GM19043 (cell line): Measurements from ENCODE around the gene TMEM238L.

Experiments used
- ATAC-seq: cut with Tn5 transposase; IDR thresholded peaks from one replicate; pipeline ENCODE4 v1.9.1; 2021; ENCODE audit warnings: low read depth; ENCODE audit not compliant: unreplicated experiment

TMEM238L gene

GRCh38 chr17:10752696-10753095 lies 51.2 kb downstream of the TMEM238L start:
- no peak for ATAC-seq

- ATAC-seq = no peak
Observed at GRCh38 chr17:10751563-10751962, 52.3 kb downstream of the TMEM238L start.

GRCh38 chr17:10750210-10750609 lies 53.7 kb downstream of the TMEM238L start:
- ATAC-seq = no peak

GRCh38 chr17:10748531-10749181 lies 55.2 kb downstream of the TMEM238L start:
- ATAC-seq = no peak

- ATAC-seq = no peak
Observed at GRCh38 chr17:10745231-10745630, 58.7 kb downstream of the TMEM238L start.
